GM12892 (cell line): ENCODE measurements around the gene RASSF4.

Experiments used
- DNase-seq: peaks from one replicate; pipeline ENCODE4 v3.0.0; 2011; ENCODE audit not compliant: insufficient read length
- FAIRE-seq: peaks from 2 replicates; lab custom pipeline; 2011; peaks lifted over from hg19 to GRCh38; lab: Jason Lieb, UNC
- POLR2A ChIP-seq: IDR thresholded peaks from 2 replicates; pipeline ENCODE4 v1.6.1; 2011; ENCODE audit warnings: low read depth, low read length, control low read depth
- POLR2AphosphoS5 ChIP-seq: IDR thresholded peaks from 2 replicates; pipeline ENCODE4 v1.6.1; 2011; ENCODE audit warnings: low read depth, low read length, control low read depth
- TAF1 ChIP-seq: IDR thresholded peaks from 2 replicates; pipeline ENCODE4 v1.6.1; 2011; ENCODE audit warnings: low read depth, mild to moderate bottlenecking, control low read depth, low read length, borderline replicate concordance

RASSF4 gene

DNA sequence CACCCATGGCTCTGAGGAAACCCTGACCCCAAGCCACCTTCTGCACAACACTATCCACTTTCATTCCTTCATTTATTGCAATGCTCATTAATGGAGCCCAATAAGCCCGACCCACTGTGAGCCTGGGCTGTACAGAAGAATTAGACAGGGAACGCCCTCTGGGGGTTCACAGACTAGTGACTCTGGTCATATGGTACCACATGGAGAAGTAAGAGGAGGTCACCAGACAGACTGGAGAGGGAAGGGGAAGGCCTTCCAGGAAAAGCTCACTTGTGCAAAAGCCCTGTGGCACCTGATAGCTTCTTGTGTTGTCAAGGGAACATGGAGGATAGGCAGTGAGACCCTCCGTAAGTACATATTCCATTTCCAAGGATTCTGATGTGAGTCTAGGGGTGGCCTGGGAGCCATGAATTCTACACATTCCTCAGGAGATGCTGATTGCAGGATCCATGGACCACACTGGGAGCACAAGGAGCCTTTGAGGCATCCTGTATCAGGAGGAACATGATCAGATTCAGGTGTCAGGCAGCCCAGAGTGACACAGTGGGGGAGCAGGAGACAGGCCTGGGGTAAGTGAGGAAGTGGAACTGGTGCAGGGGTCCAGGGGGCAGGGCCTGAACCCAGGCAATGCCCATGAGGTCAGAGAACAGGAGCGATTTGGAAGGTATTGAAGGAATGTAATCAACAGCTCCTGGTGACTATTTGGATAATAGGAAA, 28.5 kb upstream of the RASSF4 start:
- TF ChIP-seq POLR2A (no peak), POLR2AphosphoS5 (no peak), TAF1 (no peak)
- FAIRE-seq (no peak), DNase-seq (no peak)

- no peak for FAIRE-seq
- TF ChIP-seq TAF1 (no peak), POLR2A (no peak), POLR2AphosphoS5 (no peak)
- no peak for DNase-seq
These were observed 27.7 kb upstream of the RASSF4 start for GRCh38 chr10:44931621-44932516.

- DNase-seq = peak; percentile 69
- FAIRE-seq = peak; percentile 98
- TF ChIP-seq TAF1 = no peak
- no peak for TF ChIP-seq POLR2A
- TF ChIP-seq POLR2AphosphoS5 = no peak
These were observed 26.8 kb upstream of the RASSF4 start for GRCh38 chr10:44932517-44933450.

- no peak for FAIRE-seq
- no peak for DNase-seq
- no peak for TF ChIP-seq POLR2A
- TF ChIP-seq POLR2AphosphoS5 = no peak
- no peak for TF ChIP-seq TAF1
These were observed 25.9 kb upstream of the RASSF4 start for GRCh38 chr10:44933451-44934321.

- no peak for FAIRE-seq
- no peak for TF ChIP-seq POLR2AphosphoS5
- no peak for TF ChIP-seq POLR2A
- no peak for TF ChIP-seq TAF1
- no peak for DNase-seq
These were observed 25.0 kb upstream of the RASSF4 start for GRCh38 chr10:44934416-44935200.

DNA sequence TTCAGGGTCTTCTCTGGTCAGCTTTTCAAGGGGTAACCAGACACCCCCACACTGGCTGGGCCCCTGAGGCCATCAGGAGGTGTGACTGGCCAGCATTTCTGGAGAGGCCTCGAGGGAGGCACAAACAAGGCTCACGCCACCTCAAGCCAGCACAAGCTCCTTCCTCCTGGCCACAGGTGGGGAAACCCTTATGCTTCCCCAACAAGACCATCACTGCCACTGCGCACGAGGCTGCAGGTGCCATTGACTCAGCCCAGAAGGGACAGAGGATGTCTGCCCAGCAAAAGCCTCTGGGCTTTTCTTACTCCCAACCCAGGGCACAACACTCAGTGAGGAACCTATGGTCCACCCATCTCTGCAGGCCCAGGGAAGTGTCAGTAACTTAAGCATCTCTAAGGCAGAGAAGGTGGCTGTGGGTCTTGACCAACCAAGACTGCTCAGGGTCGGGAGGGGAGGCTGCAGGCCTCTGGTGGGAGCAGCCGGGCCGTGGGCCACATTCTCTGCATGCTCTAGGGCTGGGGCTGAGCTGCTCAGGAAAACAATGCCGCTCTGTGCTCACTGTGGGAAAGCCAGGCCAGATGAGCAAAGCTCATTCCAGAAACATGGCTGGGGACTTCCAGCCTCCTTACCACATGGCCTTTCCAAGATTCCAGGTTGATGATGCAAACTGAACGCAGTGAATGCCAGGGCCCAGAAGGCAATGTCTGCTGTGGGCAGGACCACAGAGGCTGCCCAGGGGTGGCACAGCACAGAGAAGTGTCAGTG, 24.2 kb upstream of the RASSF4 start:
- DNase-seq = no peak
- no peak for FAIRE-seq
- TF ChIP-seq POLR2A (no peak), POLR2AphosphoS5 (no peak), TAF1 (no peak)

DNA sequence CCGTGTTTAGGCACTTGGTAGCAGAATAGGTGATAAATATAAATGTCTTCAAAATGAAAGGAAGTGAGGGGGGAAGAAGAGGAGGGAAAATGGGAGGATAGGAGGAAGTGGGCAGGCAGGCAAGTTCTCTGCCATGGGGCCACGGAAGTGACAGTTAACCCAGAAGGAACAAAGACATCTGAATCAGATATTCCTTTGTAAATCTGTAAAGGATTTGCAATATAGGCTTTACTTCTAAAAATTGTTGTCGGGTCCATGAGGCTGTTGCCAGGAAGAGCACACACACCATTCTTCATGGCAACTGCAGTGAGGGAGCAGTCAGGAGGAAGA, 23.7 kb upstream of the RASSF4 start:
- DNase-seq = no peak
- FAIRE-seq = no peak
- no peak for TF ChIP-seq POLR2AphosphoS5
- no peak for TF ChIP-seq TAF1
- no peak for TF ChIP-seq POLR2A

DNA sequence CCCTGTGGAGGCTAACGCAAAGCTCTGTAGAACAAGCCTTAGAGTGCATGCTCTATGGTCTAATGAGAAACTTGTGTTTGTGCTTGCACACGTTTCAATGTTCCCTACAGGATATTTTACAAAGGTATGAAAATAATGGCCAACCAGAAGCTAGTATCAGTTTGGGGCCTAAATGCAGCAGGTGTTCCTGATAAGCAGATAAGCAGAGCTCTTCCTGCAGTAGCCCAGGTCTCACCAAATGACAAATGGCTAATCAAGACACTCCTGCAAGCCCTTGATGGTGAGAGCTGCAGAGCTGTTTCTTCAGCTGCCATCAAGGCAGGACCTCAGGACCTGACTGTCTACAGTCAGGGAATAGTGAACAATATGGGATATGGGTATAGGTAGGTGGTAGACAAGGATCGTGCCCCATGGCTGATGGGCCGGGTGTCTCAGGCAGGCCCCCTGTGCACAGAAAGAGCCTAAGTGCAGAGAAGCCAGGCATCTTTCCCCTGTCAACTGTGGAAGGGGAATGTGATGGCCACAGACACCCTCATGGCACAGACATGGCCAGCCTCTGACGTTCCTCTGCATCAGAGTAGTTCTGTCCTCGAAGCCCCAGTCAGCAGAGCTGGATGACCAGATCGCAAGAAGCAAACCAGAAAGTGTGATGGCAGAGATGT, 23.2 kb upstream of the RASSF4 start:
- TF ChIP-seq TAF1 (no peak), POLR2A (no peak), POLR2AphosphoS5 (no peak)
- FAIRE-seq (no peak), DNase-seq (no peak)
